C4-2B (cell line): ENCODE data around the gene CENPVL2.
A peak's percentile ranks its signal among the peaks of the same experiment; 100 is the strongest.
"Not testable (repeated sequence)": the region's sequence is repeated elsewhere in the genome, so short reads cannot be mapped to it uniquely, and the experiment has no call there.

Experiments used
- H3K27ac ChIP-seq: fragments of 450-650 bp; 2 replicates; pipeline ENCODE4 v1.5.1; 2017
- ZFX ChIP-seq: fragments of 450-650 bp; IDR thresholded peaks from 2 replicates; pipeline ENCODE4 v1.6.1; 2017
- TF ChIP-seq, protein P1 (sequence below): fragments of 450-650 bp; conservative IDR thresholded peaks from 2 replicates; pipeline ENCODE4 v1.5.1; 2017; ENCODE audit warnings: mild to moderate bottlenecking

Gene CENPVL2

GRCh38 chrX:51643377-51643776 lies 39.3 kb downstream of the CENPVL2 start:
- TF ChIP-seq, protein P1, sequence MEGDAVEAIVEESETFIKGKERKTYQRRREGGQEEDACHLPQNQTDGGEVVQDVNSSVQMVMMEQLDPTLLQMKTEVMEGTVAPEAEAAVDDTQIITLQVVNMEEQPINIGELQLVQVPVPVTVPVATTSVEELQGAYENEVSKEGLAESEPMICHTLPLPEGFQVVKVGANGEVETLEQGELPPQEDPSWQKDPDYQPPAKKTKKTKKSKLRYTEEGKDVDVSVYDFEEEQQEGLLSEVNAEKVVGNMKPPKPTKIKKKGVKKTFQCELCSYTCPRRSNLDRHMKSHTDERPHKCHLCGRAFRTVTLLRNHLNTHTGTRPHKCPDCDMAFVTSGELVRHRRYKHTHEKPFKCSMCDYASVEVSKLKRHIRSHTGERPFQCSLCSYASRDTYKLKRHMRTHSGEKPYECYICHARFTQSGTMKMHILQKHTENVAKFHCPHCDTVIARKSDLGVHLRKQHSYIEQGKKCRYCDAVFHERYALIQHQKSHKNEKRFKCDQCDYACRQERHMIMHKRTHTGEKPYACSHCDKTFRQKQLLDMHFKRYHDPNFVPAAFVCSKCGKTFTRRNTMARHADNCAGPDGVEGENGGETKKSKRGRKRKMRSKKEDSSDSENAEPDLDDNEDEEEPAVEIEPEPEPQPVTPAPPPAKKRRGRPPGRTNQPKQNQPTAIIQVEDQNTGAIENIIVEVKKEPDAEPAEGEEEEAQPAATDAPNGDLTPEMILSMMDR, result no peak
- no peak for TF ChIP-seq ZFX
- H3K27ac ChIP-seq, result no peak overlapping the region

GRCh38 chrX:51641421-51642021 lies 41.1 kb downstream of the CENPVL2 start:
- TF ChIP-seq, protein P1, result peak; percentile 50
- TF ChIP-seq ZFX, result no peak
- H3K27ac ChIP-seq, result no peak overlapping the region

GRCh38 chrX:51636511-51636910 lies 46.1 kb downstream of the CENPVL2 start:
- not testable (repeated sequence) for H3K27ac ChIP-seq
